ENCODE measurements around the gene SGK1.

The SGK1 gene

DNA sequence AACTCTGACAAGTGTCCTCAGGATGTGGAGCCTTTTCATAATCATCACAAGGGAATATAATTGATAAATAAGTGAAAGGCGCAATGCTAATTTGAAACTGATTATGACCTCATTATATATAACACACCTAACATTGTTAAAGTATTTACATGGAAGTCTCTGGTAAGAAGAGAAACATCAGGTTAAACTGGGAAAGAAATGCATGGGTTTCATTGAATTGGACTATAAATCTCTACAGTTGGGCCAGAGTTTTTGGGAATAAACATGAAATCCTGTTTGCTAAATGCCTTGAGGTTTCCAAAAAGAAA lies 1.0 kb upstream of the SGK1 start:
- Histone ChIP-seq H3K27me3 (ENCODE audit: control insufficient read depth, low read length) (peaks cover 41% of the 10 kb centered on the region), H3K9me3 (ENCODE audit: control insufficient read depth, insufficient read depth, low read length) (peaks cover 4% of the 10 kb centered on the region; the same call in 1 of the 2 replicates), H4K20me1 (ENCODE audit: control insufficient read depth, insufficient read depth, low read depth, low read length) (no peaks in the 10 kb centered on the region), H3F3A (ENCODE audit: control insufficient read depth, insufficient read depth) (no peaks in the 10 kb centered on the region), H3K36me3 (ENCODE audit: control insufficient read depth, low read length) (no peaks in the 10 kb centered on the region), H3K9me2 (replicated peaks; ENCODE audit: control insufficient read depth, low read length) (no peaks in the 10 kb centered on the region), H3K4me1 (ENCODE audit: control insufficient read depth, low read length) (peaks cover 13% of the 10 kb centered on the region), H3K79me2 (ENCODE audit: control insufficient read depth, low read length) (no peaks in the 10 kb centered on the region), H3K4me3 (ENCODE audit: low read length) (no peak overlapping the region), H3K27ac (ENCODE audit: low read depth, low read length) (no peak overlapping the region), H3K4me2 (ENCODE audit: low read length) (no peak overlapping the region)
- TF ChIP-seq EZH2phosphoT487 (IDR thresholded peaks at IDR 0.05; ENCODE audit: borderline replicate concordance, low read length) (no peak), CTCF (IDR thresholded peaks at IDR 0.05; ENCODE audit: low read depth, low read length, poor library complexity, severe bottlenecking) (no peak)

GRCh38 chr6:134318236-134318973 lies 493 bp upstream of the SGK1 start:
- H3F3A ChIP-seq (ENCODE audit: control insufficient read depth, insufficient read depth): no peaks in the 10 kb centered on the region
- H3K27ac ChIP-seq (ENCODE audit: low read depth, low read length): no peak overlapping the region
- H3K4me2 ChIP-seq (ENCODE audit: low read length): peak overlapping the region; percentile 64
- peaks cover 13% of the 10 kb centered on the region for H3K4me1 ChIP-seq (ENCODE audit: control insufficient read depth, low read length)
- H3K36me3 ChIP-seq (ENCODE audit: control insufficient read depth, low read length): no peaks in the 10 kb centered on the region
- no peaks in the 10 kb centered on the region for H3K79me2 ChIP-seq (ENCODE audit: control insufficient read depth, low read length)
- H3K4me3 ChIP-seq (ENCODE audit: low read length): peak overlapping the region; percentile 60; the same call in 1 of the 2 replicates
- peaks cover 42% of the 10 kb centered on the region for H3K27me3 ChIP-seq (ENCODE audit: control insufficient read depth, low read length)
- peaks cover 4% of the 10 kb centered on the region; the same call in 1 of the 2 replicates for H3K9me3 ChIP-seq (ENCODE audit: control insufficient read depth, insufficient read depth, low read length)
- TF ChIP-seq CTCF (IDR thresholded peaks at IDR 0.05; ENCODE audit: low read depth, low read length, poor library complexity, severe bottlenecking) (no peak), EZH2phosphoT487 (IDR thresholded peaks at IDR 0.05; ENCODE audit: borderline replicate concordance, low read length) (no peak)
- H4K20me1 ChIP-seq (ENCODE audit: control insufficient read depth, insufficient read depth, low read depth, low read length): no peaks in the 10 kb centered on the region
- no peaks in the 10 kb centered on the region for H3K9me2 ChIP-seq (replicated peaks; ENCODE audit: control insufficient read depth, low read length)

DNA sequence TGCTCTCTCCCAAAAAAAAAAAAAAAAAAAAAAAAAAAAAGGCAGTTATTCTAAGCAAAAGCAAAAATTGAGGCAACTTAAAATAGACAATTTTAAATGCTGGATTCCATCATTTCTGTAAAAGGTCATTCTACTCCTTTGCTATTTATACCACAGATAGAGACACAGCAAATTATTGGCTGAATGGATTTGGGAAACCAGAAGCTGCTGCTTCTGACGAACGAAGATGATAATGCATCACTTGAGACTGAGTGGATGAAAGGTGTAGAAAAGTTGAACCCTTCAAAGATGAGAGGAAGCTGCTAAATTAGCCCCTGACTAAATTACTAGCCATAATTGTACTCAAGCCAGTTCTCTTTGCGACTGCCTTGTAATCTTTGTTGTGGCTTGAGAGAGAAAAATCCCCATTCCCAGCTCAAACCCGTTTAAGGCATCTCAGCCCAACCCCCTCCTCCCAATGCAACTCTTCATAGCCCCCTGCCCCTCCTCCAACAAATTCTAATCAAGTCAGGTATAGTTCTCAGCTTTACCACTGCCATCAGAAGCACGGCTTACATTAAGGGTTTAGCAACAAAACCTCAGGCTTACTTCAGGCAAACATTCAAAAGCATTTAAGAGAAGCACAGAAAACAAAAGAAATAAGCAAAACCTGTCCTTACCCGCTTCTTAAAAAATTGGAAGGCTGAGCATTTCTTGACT lies 1.0 kb downstream of the SGK1 start:
- Histone ChIP-seq H3K79me2 (ENCODE audit: control insufficient read depth, low read length) (no peaks in the 10 kb centered on the region), H3K9me2 (replicated peaks; ENCODE audit: control insufficient read depth, low read length) (no peaks in the 10 kb centered on the region), H3K4me3 (ENCODE audit: low read length) (peak overlapping the region; percentile 60; the same call in 1 of the 2 replicates), H3K4me1 (ENCODE audit: control insufficient read depth, low read length) (peaks cover 13% of the 10 kb centered on the region), H3F3A (ENCODE audit: control insufficient read depth, insufficient read depth) (no peaks in the 10 kb centered on the region), H3K27me3 (ENCODE audit: control insufficient read depth, low read length) (peaks cover 47% of the 10 kb centered on the region), H3K9me3 (ENCODE audit: control insufficient read depth, insufficient read depth, low read length) (peaks cover 4% of the 10 kb centered on the region; the same call in 1 of the 2 replicates), H3K4me2 (ENCODE audit: low read length) (peak overlapping the region; percentile 64), H4K20me1 (ENCODE audit: control insufficient read depth, insufficient read depth, low read depth, low read length) (no peaks in the 10 kb centered on the region), H3K27ac (ENCODE audit: low read depth, low read length) (no peak overlapping the region), H3K36me3 (ENCODE audit: control insufficient read depth, low read length) (no peaks in the 10 kb centered on the region)
- TF ChIP-seq EZH2phosphoT487 (IDR thresholded peaks at IDR 0.05; ENCODE audit: borderline replicate concordance, low read length) (no peak), CTCF (IDR thresholded peaks at IDR 0.05; ENCODE audit: low read depth, low read length, poor library complexity, severe bottlenecking) (no peak)

Measured in DOHH2 (cell line).